Astrocyte (in vitro differentiated cells and primary cell): ENCODE measurements around the gene TLN1.

Experiments
- EZH2 ChIP-seq: IDR thresholded peaks from 2 replicates; pipeline ENCODE4 v1.6.1; 2012; ENCODE audit warnings: mild to moderate bottlenecking, low read length, inconsistent platforms; ENCODE audit not compliant: insufficient read depth
- TF ChIP-seq, protein P1 (sequence below): IDR thresholded peaks from 2 replicates; pipeline ENCODE4 v1.5.1; 2011; ENCODE audit warnings: low read depth, mild to moderate bottlenecking, inconsistent platforms, low read length, moderate library complexity; ENCODE audit not compliant: insufficient read depth

GRCh38 chr9:35767458-35767857 lies 35.5 kb upstream of the TLN1 start:
- TF ChIP-seq, protein P1, sequence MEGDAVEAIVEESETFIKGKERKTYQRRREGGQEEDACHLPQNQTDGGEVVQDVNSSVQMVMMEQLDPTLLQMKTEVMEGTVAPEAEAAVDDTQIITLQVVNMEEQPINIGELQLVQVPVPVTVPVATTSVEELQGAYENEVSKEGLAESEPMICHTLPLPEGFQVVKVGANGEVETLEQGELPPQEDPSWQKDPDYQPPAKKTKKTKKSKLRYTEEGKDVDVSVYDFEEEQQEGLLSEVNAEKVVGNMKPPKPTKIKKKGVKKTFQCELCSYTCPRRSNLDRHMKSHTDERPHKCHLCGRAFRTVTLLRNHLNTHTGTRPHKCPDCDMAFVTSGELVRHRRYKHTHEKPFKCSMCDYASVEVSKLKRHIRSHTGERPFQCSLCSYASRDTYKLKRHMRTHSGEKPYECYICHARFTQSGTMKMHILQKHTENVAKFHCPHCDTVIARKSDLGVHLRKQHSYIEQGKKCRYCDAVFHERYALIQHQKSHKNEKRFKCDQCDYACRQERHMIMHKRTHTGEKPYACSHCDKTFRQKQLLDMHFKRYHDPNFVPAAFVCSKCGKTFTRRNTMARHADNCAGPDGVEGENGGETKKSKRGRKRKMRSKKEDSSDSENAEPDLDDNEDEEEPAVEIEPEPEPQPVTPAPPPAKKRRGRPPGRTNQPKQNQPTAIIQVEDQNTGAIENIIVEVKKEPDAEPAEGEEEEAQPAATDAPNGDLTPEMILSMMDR, result no peak
- TF ChIP-seq EZH2, result no peak
